ENCODE data around the gene ACOX3.

The ACOX3 gene

DNA sequence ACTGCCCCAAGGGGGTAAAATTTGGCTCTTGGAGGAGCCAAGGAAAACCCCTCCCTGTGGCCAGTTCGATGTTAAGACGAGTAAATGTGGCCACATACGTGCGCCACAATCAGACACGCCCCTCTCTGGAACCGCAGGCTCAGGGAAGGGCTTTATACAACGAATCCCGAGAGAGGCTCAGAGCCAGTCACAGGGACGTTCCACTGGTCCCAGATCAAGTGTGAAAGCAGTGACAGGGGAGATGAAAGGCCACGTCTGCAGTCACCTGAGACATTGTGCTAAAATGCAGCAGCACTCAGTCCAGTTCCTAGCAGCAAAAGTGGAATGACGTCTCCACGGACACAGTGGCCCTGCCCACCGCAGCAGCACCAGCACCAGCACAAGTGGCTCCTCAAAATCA lies 68.0 kb downstream of the ACOX3 start:
- no peak for DNase-seq (ENCODE audit: low read depth)

DNA sequence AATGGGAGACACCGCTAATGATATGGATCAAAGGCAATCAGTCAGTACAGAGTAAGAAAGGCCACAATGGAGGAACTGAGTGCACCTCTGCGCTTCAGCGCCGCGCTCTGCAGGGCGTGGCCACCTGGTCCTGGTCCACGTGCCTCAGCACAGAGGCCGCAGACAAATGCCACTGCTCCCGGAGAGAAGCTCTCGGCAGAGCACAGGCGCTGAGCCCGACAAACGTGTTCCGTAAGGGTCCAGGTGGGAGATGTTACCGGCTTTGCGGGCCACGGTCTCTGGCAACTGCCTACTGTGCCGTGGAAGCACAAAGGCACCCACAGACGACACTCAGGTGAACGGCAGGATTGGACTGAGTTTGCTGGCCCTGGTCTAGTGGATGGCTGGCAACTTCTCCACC lies 68.9 kb downstream of the ACOX3 start:
- DNase-seq (ENCODE audit: low read depth), result no peak

DNA sequence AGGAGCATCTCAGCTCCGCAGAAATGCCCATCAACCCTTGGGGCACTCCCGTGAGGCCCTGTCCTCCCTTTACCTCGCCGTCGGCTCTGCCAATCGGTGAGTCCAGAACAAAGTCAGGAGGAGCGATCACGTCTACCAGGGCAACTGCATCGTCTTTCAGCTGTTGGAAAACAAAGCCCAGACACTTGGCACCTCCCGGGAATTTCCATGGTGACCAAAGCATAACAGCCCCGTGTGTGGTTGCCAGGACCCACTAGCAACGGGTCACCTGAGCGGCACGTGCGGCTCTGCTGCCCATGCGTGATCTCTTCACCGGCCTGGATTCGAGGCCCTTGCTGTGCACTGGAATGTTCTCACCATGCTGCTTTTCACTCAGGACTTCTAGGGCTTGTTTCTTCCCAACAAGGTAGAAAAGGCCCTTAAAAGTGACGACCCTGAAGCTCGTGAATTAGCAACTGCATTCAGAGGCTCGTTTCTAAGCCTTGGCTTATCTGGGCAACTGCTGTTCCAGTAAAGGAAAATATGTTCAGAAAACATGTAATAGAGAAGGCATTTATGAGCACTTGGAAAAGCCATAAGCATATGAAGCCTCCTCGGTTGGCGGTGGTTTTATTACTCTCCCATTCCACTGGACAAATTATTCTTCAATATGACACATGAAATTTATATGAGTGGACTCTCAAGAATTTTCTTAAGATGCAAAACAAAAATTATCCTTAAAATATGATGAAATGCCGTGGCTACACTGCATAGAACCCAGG lies 69.5 kb downstream of the ACOX3 start:
- DNase-seq (ENCODE audit: low read depth), result no peak

DNA sequence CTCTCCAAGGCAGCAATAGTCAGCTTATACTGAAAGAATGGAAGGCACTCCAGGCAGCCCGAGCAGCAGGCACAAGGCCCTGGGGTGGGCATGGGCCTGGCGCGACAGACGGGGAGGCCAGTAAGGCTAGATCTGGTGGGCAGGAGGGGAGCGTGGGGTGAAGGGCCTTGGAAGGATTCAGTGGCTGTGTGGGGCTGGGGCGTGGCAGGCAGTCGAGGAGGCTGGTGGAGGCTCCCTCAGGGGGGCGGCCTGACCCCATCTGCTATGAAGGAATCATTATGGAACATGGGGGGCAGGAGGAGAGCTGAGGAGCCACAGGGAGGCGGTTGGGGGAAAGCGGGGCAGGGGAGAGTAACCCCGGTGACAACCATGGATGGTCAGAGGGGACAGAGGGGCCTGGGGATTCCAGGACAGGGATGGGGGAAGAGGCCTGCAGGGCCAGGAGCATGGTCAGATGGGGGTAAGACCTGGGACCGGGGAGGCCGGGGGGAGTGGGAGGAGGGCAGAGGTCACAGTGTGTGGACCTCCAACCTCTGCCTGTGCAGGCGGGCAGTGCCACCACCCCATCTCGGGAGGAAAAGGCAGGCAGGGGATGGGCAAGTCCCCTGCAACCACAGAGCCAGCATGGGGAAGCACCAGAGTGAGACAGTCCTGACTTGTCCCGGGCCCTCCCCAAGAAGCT lies 70.3 kb downstream of the ACOX3 start:
- no peak for DNase-seq (ENCODE audit: low read depth)

DNA sequence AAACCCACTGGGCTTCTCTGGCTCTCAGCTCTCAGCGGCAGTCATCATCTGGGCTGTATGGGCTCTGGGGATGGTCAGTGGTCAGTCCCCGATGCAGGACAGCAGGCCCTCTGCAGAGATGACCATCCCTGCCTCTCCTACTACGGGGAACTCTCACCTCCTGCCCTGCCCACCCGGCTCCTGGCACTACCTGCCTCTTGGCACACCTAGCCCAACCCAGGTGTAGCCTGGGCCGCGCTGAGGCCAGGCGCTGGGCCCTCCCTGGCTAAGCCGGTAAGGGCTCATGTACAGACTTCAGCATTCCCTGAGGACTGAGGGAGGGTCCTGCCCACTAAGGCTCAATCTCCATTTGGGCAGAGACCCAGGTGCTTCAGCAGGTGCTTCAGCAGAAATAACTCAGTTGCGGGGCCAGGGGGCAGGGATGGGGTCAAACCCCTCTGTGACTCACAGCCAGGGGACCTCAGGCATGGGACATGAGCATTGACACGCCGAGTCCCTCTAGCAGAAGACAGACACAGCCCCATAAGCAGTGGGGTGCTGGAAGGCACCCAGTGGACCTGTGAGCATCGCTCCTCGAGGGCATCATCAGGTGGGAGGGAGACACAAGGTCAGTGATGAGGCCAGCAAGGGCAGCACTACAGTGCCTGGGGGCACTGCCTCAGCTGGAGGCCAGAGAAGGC lies 71.0 kb downstream of the ACOX3 start:
- no peak for DNase-seq (ENCODE audit: low read depth)

DNA sequence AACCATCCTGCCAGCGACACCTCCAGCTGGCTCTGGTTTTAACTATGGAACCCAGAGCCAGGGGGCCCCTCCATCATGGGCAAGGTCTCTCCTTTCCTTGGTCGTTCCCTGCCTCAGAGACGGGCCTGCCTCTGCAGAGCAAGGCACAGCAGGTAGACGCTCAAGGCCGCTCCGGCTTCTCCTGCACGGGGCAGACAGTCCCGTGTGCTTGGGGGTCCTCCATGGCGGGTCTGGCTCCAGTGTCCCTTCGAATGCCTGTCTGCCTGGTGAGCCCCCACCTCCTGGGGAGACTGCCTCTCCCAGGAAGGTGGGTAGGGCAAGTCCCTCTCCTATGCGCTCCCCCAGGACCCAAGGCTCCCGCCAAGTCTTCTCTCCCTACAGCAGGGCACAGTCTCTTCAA lies 71.5 kb downstream of the ACOX3 start:
- DNase-seq (ENCODE audit: low read depth), result no peak

DNA sequence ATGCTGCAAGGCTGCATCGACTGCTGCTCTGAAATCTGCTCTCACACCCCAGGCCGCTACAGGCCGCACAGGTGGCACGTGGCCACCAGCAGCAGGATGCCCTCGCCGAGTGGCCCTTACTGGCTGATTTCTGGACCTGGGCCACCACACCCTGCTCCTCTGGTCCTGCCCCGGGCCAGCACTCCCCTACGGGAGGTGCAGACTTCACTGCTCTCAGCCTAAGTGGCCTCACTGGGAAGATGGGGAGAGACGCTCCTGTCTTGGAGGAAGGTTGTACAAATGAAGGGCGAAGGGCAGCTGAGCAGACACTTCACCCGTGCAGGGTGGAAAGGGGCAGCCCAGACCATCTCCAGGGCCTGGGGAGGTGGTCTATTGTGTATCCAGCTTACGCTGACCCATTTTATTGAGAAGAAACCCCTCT lies 72.5 kb downstream of the ACOX3 start:
- no peak for DNase-seq (ENCODE audit: low read depth)

DNA sequence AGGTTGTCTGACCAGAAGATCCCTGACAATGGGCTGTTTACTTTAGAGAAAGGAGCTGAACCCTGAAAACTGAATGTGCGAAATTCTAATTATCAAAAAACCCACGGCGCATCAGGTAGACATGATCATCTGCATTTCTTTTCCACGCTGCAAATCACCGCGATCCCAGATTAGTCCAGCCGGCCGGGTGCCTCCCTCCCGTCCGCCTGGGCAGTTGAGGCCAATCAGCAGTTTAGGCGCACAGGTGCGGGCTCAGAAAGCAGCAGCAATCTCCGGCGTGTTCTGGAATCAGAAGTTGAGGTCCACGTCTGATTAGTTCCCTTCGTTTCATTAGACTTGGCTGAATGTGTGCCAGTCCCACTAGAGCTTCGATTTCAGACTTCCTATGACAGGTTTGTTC lies 73.9 kb downstream of the ACOX3 start:
- no peak for DNase-seq (ENCODE audit: low read depth)

DNA sequence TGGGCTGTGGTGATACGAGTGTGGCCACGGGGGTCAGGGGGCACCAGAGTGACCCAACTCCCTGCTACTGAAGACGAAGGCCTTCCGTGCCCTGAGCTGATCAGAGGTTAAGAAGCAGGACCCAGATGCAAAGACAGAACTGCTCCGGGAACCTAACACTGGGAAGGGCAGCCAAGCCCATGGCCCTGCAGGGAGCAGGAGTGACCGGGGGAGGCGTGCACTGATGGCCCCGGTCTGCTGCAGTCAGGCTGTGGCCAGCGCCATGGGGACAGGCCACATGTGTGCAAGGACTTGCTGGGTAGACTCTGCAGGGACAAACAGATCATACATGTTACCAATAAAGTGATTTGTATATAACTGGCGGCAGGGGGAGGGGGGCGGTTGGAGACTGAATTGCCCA lies 74.6 kb downstream of the ACOX3 start:
- DNase-seq (ENCODE audit: low read depth), result no peak

DNA sequence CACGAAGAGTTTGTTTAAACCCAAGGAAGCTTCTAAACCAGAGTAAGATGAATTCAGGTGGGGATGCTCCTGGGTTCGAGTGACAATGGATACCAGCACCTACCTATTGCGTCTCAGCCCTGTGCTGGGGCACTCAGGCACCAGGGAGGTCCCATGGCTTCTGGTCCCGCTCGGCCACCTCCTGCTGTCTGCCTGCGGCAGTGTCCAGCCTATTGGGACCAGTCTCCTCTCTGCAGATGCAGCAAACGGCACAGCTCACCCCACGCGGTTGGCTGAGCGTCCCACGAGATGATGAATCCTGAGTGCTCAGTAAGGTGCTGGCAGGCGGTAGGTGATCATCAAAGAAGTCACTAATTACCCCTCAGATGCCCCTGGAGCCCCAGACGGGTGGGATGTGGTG lies 75.2 kb downstream of the ACOX3 start:
- no peak for DNase-seq (ENCODE audit: low read depth)

DNA sequence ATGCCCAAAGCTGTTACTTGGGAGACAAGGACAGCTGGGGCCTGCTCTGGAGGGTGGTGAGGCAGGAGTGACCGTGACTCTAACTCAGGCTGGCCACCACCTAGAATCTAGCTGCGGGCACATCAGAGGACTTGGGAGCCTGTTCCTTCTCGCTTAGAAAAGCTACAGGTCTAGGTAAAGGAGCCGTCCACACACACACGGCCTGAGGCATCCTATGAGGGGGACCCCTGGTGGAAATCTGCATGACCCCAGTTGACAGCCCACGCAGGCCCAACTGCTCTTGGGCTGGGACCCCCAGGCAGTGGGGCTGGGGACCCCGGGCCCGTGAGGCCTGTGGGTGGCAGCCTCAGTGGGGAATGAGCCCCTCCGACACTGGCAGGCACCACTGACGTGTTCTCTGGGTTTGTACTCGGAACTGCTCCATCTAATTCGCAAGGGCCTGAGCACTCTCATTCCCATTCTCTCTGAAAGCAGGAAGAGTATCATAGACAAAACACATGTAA lies 75.6 kb downstream of the ACOX3 start:
- no peak for DNase-seq (ENCODE audit: low read depth)

DNA sequence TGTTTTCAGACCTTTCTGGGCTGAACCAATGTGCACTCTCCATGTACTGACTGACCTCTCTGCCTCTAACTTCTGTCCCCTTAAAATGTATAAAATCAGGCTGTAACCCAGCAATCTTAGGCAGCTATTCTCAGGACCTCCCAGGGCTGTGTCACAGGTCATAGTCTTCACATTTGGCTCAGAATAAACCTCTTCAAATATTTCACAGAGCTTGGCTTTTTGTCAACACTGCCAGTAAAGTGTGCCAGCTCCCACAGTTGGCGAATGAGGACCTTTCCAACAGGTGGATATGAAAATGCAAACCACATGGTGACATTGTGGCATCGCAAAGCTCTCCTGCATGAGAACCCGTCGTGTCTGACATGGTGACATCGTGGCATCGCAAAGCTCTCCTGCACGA lies 76.4 kb downstream of the ACOX3 start:
- DNase-seq (ENCODE audit: low read depth), result no peak

DNA sequence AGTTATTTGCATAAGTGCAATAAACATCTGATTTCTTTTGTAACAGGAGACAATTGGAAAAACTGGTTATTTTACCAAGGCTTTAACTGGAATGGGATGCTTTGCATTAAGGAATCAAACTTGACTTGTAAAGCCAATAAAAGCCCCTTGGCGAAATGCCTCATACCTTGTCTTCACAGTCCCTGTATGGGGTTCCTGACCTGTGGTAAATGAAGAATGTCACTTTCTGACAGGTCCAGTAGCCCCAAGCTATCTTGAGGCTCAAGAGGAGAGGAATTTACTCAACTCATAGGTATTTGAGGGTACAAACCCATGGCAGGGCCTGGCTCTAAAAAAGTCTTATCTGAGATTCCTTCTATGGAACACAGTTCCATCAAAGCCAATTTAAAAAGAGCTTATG lies 78.0 kb downstream of the ACOX3 start:
- no peak for DNase-seq (ENCODE audit: low read depth)

DNA sequence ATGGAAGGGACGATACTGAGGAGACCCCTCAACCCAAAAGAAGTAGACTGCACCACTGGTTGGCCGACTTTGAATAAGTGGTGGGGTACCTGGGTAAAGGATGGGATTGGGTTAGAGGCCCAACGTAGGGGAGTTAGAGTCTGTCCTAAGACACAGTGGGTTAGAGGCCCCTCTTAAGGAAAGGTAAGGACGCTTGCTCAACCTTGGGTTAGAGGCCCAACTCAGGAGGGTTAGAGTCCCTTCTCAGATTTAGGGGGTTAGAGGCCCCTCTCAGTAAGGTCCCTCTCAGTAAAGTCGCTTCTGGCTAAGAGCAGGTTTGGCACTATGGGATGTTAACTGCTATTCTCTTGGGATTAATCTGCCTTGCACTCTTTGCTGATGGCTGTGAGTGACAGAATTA lies 81.3 kb downstream of the ACOX3 start:
- no peak for DNase-seq (ENCODE audit: low read depth)

DNA sequence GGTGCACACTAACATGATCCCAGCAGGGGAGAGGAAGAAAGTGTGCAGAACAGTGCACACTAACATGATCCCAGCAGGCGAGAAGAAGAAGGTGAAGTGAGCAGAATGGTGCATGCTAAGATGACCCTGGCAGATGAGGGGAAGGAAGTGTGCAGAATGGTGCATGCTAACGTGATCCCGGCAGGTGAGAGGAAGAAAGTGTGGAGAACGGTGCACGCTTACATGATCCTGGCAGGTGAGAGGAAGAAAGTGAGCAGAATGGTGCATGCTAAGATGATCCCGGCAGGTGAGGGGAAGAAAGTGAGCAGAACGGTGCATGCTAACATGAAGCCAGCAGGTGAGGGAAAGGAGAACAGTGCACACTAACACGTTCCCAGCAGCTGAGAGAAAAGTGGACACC lies 83.7 kb downstream of the ACOX3 start:
- no peak for DNase-seq (ENCODE audit: low read depth)

DNA sequence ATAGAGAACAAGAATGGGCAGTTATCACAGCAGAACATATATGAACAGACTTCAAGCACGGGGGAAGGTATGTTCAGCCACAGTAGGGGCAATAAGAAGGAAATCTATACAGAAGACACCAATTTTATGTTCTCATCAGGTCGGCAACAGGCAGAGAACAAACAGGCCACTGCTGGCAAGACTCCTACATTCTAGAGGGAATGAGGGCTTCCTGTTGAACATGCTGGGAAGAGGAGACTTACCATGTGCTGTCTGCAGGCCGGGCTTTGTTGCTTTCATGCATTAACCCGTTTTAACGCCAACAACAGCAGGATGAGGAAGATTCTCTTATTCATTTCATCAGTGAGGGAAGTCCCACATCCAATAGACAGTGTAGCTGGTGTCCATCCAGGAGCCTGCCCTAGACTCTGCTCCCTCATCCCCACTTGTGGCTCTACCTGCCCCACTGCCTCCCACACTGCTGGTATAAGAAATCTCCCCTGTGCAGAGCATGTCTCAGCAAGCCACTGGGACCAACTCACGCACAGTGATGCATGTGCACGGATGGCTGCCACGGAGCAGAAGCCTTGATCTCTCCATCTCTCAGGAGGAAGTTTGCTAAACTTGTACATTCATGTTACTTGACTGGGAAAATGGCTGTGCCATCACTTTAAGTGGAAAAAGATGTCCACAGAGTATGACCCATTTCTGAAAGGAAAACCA lies 84.5 kb downstream of the ACOX3 start:
- DNase-seq (ENCODE audit: low read depth), result no peak

DNA sequence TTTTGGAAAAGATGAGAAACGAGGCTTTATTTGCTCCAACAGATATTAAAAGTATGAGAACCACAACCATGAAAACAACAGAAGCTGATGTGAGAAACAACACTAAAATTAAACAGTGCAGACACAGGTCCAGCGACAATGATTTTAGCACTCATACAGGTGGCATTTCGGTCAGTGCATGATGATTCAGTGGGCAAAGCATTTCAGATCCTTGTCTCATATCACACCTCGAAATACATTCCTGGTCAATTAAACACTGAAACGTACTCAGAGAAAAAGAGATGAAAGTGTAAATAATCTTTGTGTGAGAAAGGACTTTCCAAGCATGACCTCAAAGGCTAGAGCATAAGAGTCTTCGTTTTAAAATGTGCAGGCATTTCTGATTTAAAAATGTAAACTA lies 85.2 kb downstream of the ACOX3 start:
- no peak for DNase-seq (ENCODE audit: low read depth)

DNA sequence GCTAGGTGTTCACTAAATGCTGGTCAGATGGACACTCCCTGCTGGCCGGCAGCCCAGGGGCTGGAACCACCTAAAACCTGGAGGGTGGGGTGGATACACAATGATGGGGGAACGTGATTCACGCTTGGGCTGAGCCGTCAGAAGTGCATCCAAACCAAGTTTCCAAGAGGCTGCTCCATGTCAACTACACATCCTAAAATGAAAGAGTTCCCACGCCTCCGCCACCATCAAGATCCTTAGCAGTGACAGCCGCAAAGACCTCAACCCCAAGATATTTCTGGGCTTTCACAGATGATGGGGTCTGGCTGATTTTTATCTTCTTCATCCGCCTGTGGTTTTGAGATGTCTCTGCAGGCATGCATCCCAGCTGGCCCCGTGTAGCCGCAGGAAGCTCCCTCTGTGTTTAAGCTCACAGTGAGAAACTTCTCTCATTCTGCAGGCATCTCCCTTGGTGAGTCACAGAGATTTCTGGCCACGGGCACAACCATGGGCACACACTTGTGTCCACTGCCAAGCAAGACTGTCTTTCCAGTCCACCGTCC lies 86.5 kb downstream of the ACOX3 start:
- DNase-seq (ENCODE audit: low read depth), result no peak

DNA sequence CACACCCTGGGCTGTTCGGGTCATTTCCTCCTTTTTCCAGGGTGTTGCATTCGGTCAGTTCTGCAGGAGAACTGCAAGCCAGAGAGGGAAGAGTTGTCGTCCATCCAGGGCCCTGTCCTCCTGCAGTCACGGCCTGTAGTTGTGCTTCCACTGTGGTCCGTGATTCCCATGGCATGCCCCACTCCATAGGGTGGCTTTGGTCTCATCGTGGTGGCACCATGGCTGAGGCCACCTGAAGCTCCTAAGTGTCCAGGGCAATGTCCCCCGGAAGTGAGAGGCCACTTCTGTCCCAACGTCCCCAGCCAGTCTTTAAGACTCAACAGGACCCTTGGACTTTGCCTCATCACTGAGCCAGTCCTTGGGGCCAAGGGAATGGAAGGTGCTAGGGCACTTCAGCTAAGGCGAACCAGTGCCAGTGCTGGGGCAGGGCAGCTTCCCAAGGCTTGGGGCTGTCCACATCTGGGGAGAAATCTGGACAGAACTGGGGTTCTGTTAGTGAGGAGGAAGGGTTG lies 87.3 kb downstream of the ACOX3 start:
- DNase-seq (ENCODE audit: low read depth), result no peak

DNA sequence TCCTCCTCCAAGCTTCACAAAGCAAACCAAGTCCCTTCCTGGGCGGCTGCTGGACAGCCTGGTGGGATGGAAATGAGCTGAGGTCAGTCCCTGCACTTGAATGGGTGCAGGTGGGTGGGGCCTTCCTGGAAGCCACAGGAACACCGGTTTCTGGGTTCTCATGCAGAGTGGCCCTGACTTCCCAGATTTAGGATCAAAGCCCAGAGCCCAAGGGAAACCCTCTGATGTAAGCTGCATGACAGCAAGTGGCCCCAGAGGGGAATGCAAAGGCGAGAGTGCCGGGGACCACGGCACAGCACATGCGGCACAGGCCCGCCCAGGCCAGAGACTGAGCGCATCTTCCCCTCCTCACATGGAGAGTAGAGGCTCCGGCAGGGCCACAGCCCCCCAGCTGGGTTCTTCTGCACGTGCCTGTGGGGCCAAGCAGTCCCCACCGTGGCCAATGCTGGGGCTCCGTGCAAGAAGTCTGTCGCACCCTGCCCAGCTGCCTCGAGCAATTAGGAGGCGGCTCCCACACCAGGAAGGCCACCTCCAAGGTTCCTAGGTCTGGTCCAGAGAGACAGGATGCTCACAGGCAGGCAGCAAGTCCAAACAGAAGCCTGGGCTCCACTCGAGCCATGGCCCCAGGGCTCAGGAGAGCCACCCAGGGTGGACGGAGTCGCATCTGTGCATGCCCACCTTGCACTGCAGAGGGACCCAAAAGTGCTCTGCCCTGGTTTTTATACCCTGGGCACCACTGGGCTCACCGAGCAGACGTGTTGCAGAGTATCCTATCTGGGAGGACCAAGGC lies 88.0 kb downstream of the ACOX3 start:
- DNase-seq (ENCODE audit: low read depth), result no peak

DNA sequence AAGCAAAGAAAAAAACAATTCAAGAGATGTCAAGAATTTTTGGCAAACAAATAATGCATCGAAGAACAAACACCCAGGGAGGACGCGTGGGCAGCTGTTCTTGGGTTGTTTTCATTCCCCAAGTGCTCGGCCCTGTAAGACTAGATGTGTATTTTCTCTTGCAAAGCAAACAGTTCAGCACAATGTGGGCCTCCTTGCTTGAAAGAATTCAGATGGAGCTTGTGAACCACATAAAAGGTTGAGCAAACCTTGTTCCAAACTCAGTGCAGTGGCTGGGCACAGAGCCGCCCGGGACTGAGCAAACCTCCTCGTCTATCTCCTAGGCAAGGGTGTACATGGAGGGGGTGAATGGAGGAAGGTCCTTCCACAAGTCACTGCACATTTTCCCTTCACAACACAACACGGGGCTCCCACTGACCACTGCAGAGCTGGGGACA lies 88.6 kb downstream of the ACOX3 start:
- DNase-seq (ENCODE audit: low read depth), result no peak
